Stimulated activated CD8-positive, alpha-beta memory T cell treated with anti-CD3 and anti-CD28 coated beads, Interleukin-4, amount 100 ng/mL, for 4 hours (primary cell): Measurements from ENCODE around the gene DPEP3.

Experiments
- DNase-seq, 2 donors: peaks; one replicate each; pipeline ENCODE4 v3.0.0-alpha.2; 2020; ENCODE audit warnings: low read depth in 2 of 2, low spot score in 1 of 2

Gene DPEP3

GRCh38 chr16:67967183-67967957 lies 12.9 kb downstream of the DPEP3 start:
- no peak for DNase-seq

- no peak for DNase-seq
Measured at GRCh38 chr16:67966549-67967182, 13.6 kb downstream of the DPEP3 start.

DNA sequence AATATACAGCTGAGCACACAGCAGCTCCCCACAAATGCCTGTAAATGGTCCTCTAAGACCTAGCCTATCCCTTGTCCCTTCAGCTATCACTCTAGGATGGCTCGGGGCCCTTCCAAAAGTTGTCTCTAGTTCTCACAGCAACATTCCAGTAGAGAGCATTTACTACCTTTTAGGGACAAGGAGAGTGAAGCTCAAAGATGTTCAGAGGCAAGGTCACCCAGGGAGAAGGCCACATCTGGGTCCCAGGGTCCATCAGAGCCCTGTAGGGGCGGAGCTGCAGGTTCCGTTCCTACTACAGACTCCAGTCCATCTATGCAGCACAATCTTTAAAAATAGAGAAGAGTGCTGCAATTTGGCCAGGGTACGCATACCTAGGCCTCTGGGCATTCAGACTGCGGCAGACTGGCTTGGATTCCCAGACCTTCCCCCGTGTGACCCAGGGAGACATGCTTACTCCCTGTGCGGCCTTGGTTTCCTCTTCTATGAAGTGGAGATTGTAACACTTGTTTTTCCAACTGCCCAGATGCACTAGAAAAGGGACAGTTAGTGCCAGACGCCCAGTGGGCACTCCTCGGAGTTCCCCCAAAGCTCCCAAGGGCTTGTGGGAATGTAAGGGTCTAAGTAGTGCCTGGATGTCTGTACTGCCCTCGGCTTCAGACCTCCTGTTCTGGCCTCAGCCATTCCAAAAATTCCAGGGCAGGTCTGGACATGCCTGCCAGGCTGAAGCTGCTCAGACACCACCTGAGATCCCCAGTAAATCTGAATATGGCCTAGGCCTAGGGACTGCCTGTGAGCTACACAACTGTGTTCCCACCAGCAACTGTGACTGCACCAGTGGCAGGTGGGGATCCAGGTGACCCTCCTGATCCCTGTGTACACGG lies 14.4 kb downstream of the DPEP3 start:
- no peak for DNase-seq

- DNase-seq = no peak
Measured at GRCh38 chr16:67964477-67965131, 15.7 kb downstream of the DPEP3 start.

DNA sequence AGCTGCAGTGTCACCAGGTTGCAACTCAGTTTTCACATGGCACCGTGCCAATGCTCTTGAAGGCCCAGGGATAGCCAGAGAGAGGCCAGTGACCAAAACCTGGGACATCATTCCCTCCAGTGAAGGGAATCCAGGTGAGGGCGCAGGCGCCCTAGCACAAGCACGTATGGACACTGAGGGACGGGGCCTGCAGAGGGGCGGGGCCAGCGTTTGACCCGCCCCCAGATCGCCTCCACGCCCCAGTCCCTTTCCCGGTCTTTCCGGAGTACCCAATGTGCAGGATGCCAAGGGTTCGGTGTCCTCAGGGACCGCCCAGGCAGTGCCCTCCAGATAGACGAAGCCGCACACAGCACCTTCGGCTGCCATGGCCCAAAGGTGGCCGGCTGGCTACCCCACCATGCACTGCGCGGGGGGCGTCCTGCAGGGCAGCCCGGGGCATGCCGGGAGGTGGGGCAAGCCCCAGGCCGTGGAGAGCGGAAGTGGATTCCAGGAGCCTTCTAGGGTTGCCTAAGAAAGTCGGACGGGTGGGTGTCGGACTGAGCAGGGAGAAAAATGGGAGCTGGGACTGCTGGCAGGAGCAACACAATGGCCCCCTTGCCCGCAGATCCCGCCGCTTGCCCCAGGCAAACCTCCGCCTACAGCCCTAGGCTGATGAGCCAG lies 16.5 kb downstream of the DPEP3 start:
- no peak for DNase-seq

DNA sequence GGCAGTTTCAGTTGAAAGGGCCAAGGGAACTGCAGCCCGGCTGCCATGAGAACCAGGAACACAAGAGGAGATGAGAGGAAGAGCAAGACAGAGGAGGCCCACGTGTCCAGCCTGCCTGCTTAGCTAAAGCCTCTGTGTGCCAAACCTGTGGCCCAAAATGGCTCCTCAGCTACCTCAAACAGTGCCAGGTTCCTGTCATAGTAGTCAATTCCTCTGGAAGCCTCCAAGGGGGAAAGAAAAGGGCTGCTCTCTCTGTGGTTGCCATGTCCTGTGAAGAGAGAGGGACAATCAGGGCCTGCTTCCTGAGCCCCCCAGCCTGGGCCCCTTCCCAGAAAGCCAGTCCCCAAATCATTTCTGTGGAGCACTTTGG lies 17.0 kb downstream of the DPEP3 start:
- DNase-seq = no peak

DNA sequence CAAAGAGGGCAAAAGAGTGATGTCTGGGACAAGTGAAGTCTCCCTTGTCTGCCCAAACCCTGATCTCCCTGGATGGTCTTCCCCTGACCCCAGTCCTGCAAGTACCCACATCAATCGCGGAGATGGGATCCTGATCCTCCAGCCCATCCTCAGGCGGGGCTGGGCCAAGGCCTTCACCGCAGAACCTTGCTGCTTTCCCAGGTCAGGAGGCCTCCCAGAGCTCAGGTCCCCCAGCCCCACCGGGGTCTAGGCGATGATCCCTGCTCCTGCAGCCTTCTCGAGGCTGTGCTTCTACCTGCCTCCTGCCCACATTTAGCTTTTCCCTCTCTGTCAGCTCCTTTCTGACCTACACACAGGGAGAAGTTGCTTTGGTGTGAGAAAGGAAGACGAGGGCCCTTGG lies 18.2 kb downstream of the DPEP3 start:
- DNase-seq = no peak

GRCh38 chr16:67961551-67961957 lies 18.7 kb downstream of the DPEP3 start:
- DNase-seq = no peak

GRCh38 chr16:67959536-67960329 lies 20.6 kb downstream of the DPEP3 start:
- no peak for DNase-seq

DNA sequence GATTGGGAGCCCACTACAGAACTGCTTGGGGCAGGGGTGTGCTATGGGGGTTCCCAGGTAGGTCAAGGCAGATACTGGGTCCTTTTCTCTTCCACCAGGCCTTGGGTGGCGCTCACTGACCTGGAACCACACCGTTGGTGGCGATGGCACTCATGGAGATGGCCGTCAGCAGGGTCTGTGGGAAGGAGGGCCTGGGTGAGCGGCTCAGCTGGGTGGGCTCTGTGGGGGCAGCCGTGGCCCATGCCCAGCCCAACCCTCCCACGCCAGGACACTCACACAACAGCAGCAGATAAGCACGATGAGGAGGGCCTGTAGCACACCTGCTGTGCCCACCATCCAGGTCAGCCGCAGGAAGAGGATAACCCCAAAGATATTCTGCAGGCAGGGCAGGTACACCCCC lies 22.7 kb downstream of the DPEP3 start:
- no peak for DNase-seq

DNA sequence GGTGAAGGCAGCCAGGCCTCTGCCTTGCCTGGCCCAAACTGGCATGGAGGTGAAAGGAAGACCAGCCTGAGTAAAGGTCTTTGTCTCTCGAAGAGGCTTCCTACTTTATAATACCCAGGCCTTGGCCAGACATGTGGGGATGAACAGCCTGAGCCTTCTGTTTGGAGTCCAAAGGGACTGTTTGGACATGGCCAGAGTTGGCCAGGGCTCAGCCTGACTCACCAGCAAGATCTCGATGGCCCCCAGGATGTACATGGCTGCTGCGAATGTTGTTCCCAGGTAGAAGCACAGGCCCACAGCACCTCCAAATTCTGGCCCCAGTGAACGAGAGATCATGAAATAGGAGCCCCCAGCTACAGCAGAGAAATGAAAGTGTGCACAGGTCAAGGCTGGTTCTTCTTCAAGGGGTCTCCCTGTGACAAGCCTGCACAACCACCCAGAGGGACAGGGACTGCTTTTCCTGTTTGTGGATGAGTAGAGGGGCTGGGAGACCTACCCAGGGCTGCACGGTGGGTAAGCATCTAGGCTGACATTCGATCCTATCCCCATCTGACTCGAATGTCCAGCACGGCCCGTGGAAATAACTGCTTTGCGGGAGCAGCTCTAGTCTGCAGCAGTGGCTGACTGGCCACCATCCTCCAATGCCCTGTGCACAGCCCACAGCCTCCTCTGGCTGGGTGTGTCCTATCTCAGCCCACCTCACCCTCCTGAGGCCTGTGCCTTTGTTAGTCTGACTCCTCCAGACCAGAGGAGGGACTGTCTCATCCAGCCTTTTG lies 25.7 kb downstream of the DPEP3 start:
- no peak for DNase-seq

- DNase-seq = no peak
Measured at GRCh38 chr16:67953641-67954375, 26.5 kb downstream of the DPEP3 start.

DNA sequence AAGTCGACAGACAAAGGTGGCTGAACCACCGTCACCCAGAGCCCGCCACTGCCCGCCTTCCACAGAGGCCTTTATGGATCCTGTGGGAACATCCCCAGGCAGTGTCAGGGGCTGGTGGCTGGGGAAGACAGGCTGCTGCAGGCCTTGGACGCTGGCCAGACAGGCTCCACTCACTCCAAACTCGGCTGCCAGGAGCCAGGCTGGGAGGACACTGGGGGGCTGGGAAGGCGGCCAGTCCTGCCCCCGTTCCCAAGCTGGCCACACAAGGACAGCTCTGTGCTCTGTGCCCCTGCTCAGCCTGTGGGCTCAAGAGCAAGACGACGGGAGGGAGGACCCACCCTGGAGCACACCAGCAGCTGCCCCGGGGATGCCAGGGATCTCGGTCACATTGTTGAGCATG lies 28.8 kb downstream of the DPEP3 start:
- no peak for DNase-seq

- no peak for DNase-seq
Measured at GRCh38 chr16:67950335-67950843, 29.9 kb downstream of the DPEP3 start.

DNA sequence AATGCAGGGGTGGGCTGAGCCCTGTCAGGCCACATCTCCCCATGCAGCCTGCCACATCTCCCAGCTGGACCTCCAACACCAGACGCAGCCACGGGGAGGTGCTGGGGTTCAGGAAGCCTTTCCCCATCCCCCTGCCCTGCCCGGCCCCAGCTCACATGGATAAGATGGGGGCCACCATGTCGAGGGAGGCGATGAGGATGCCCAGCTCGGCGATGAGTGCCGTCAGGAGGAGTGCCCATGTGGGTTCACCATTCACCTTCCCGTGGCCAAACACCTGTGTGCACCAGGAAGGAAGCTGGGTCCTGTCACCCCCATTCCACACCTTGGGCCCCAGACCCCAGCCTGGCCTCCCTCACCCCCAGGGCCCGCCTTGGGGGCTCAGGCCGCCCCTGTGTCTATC lies 30.7 kb downstream of the DPEP3 start:
- no peak for DNase-seq

DNA sequence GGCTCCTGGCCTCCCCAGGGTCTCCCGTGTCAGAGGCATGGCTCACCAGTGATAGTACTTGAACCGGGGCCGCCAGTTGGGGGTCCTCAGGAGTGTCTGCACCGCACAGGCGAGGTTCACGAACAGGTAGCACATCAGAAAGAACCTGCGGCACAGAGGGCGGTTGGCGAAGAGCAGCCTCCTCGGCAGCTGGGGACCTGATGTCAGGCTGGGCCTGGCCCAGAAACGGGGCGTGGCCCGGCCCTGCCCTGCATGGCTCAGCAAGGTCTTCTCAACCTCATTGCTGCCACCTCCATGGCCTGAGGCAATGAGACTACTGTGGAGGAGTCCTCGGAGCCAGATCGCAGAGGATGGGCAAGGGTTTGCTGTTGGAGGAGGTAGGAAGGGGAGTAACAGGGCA lies 32.3 kb downstream of the DPEP3 start:
- DNase-seq = no peak

- no peak for DNase-seq
Measured at GRCh38 chr16:67946966-67947558, 33.2 kb downstream of the DPEP3 start.

- DNase-seq = no peak
Measured at GRCh38 chr16:67946128-67946569, 34.1 kb downstream of the DPEP3 start.
